NCI-H524 treated with DMSO at 0.1 percent for 48 hours (cell line): ENCODE data around the gene ADRA1B.
"Not testable (repeated sequence)": the region's sequence is repeated elsewhere in the genome, so short reads cannot be mapped to it uniquely, and the experiment has no call there.

Source experiments
- DNase-seq: peaks from one replicate; lab custom pipeline; 2025; lab: John Stamatoyannopoulos, UW

Gene ADRA1B

GRCh38 chr5:159969966-159970365 lies 53.7 kb downstream of the ADRA1B start:
- no peak for DNase-seq

GRCh38 chr5:159971038-159971437 lies 54.8 kb downstream of the ADRA1B start:
- DNase-seq: no peak

GRCh38 chr5:159971514-159971913 lies 55.2 kb downstream of the ADRA1B start:
- no peak for DNase-seq

- DNase-seq: no peak
Observed at GRCh38 chr5:159971931-159972461, 55.7 kb downstream of the ADRA1B start.

GRCh38 chr5:159972538-159973362 lies 56.5 kb downstream of the ADRA1B start:
- no peak for DNase-seq

GRCh38 chr5:159975462-159976019 lies 59.3 kb downstream of the ADRA1B start:
- DNase-seq: no peak

- no peak for DNase-seq
Observed at GRCh38 chr5:159976921-159977320, 60.6 kb downstream of the ADRA1B start.

- no peak for DNase-seq
Observed at GRCh38 chr5:159978358-159978757, 62.1 kb downstream of the ADRA1B start.

GRCh38 chr5:159982421-159983173 lies 66.3 kb downstream of the ADRA1B start:
- DNase-seq: no peak

GRCh38 chr5:159987031-159987674 lies 70.9 kb downstream of the ADRA1B start:
- DNase-seq: peak; percentile 41

GRCh38 chr5:159990506-159990905 lies 74.2 kb downstream of the ADRA1B start:
- no peak for DNase-seq

GRCh38 chr5:159992566-159992965 lies 76.3 kb downstream of the ADRA1B start:
- no peak for DNase-seq

- no peak for DNase-seq
Observed at GRCh38 chr5:159993194-159993593, 76.9 kb downstream of the ADRA1B start.

GRCh38 chr5:159995907-159996306 lies 79.6 kb downstream of the ADRA1B start:
- DNase-seq: no peak

GRCh38 chr5:160001457-160001856 lies 85.2 kb downstream of the ADRA1B start:
- DNase-seq: no peak

- no peak for DNase-seq
Observed at GRCh38 chr5:160007514-160007913, 91.2 kb downstream of the ADRA1B start.

GRCh38 chr5:160008529-160008876 lies 92.2 kb downstream of the ADRA1B start:
- not testable (repeated sequence) for DNase-seq

- DNase-seq: peak; percentile 90
Observed at GRCh38 chr5:160008877-160009590, 92.8 kb downstream of the ADRA1B start, which contains the start of gene TTC1. Gene TTC1, plus strand, starts transcription at chr5:160009139. Its CDS starts 1,390 bp downstream, at chr5:160010529.

GRCh38 chr5:160009591-160009989 lies 93.3 kb downstream of the ADRA1B start:
- no peak for DNase-seq

GRCh38 chr5:160011471-160011870 lies 95.2 kb downstream of the ADRA1B start:
- DNase-seq: no peak

GRCh38 chr5:160014197-160014596 lies 97.9 kb downstream of the ADRA1B start:
- DNase-seq: not testable (repeated sequence)
